ENCODE results near the gene EPHA1. TPM values are rescaled to one million over a fixed set of nuclear protein-coding genes. Genes with fewer than 3 reads are reported as not detected.

EPHA1 gene
- total and polyA plus RNA-seq, 7 experiments from 2014 or later = 4.1 to 63.1 (median 33.6) TPM

DNA sequence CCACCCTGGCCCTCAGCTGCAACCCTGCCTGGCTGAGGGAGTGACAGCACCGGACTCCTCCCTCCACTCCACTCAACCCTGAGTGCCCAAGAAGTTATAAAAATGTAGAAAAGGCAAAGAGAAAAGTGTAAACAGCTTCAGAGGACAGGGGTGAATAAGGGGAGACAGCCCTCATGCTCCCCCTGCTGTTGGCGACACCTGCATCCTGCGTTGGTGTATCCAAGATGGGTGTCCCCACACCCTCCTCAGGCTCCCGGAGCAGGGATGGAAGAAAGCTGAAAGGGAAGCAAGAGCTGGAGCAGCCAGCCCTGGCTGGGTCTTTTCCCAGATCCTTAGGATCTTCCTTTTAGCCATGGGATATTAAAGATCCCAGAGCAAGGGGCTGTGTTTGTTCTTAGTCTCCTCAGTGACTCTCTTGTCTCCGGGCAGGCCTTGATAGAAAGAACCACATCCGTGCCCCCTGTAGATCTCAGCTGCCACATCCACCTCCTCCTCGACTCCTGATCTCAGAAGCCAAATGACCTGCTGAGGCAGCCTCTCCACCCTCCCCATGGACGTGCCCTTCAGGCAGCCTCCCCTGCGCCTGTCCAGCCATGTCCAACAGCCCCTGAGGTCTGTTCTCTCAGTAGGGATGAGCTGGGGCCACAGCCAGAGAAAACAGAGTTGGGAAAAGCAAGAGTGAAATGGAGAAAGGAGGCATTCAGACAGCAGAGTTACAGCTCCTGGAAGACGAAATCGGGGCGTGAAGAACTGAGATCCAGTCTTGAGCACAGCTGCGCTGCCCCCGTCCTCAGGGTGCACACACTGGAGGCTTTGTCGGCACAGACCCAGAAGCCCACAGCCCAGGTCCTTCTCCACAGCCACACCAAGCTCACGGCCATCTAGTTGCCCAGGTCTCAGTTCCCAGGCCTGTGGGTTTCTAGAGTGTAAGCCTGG, 52.9 kb downstream of the EPHA1 start:
- intact Hi-C loops (cut with micrococcal nuclease) = no loop called here
- no peak for ATAC-seq
- DNase-seq = no peak
- Mint-ChIP-seq H3K9me3 (peaks cover 0 to 2% (median 0%) of the 10 kb centered on the region in 11 donors), H3K4me3 (no peak overlapping the region), H3K36me3 (peaks cover 0 to 2% (median 0%) of the 10 kb centered on the region in 5 donors), H3K27me3 (peaks cover 0 to 37% (median 3%) of the 10 kb centered on the region in 5 donors), H3K27ac (no peak overlapping the region), H3K4me1 (peaks cover 0 to 5% (median 1%) of the 10 kb centered on the region in 7 donors)
- Histone ChIP-seq H3K36me3 (ENCODE audit: control insufficient read depth in 2 of 3, insufficient read depth in 3 of 3, low read length in 3 of 3) (no peaks in the 10 kb centered on the region), H3K4me1 (ENCODE audit: control insufficient read depth in 2 of 2, insufficient read depth in 2 of 2, low read length in 2 of 2) (no peaks in the 10 kb centered on the region), H3K27ac (ENCODE audit: low read depth, low read length) (no peak overlapping the region), H3K4me3 (ENCODE audit: low read length) (no peak overlapping the region), H3K27me3 (ENCODE audit: control insufficient read depth in 2 of 2, insufficient read depth in 2 of 2, low read length in 2 of 2) (no peaks in the 10 kb centered on the region), H3K9me3 (ENCODE audit: control insufficient read depth in 2 of 3, low read length in 3 of 3) (no peaks in the 10 kb centered on the region)
- ChIA-PET POLR2A (interaction anchor here (1.1 kb wide), 1 partner anchor 11 kb away, joined by 3 read pairs; no protein-coding TSS in a partner anchor), CTCF (interaction anchor here (0.5 to 1.0 kb wide), 4 partner anchors 10 to 533 kb away, joined by 3 to 5 read pairs (median 4); no protein-coding TSS in a partner anchor)

DNA sequence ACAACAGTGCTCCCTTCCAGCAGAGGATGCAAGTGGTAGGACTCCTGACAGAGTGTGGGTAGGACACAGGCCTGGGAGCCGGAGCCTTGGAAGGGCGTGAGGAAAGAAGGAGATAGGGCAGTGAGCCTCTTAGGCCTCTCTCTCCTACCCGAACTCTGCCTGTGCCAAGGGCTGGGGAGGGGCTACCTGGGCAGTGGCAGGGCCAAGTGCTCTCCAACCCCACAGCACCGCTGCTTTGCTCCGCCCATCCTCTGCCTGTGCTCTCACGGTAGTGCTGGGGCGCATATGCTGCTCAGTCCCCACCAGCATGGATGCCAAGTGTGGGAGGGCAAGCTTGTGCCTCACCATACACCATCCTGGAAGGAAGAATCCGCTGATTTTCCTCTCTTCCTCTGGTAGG, 53.7 kb downstream of the EPHA1 start:
- ChIA-PET CTCF (no interaction called here), POLR2A (no interaction called here)
- H3K4me1 ChIP-seq (ENCODE audit: control insufficient read depth in 2 of 2, insufficient read depth in 2 of 2, low read length in 2 of 2) = no peaks in the 10 kb centered on the region
- peaks cover 0 to 31% (median 0%) of the 10 kb centered on the region in 5 donors for H3K27me3 Mint-ChIP-seq
- H3K27ac ChIP-seq (ENCODE audit: low read depth, low read length) = no peak overlapping the region
- intact Hi-C loops (cut with micrococcal nuclease) = no loop called here
- H3K27ac Mint-ChIP-seq = no peak overlapping the region
- H3K36me3 ChIP-seq (ENCODE audit: control insufficient read depth in 2 of 3, insufficient read depth in 3 of 3, low read length in 3 of 3) = no peaks in the 10 kb centered on the region
- H3K9me3 ChIP-seq (ENCODE audit: control insufficient read depth in 2 of 3, low read length in 3 of 3) = no peaks in the 10 kb centered on the region
- H3K4me1 Mint-ChIP-seq = peaks cover 0 to 1% (median 0%) of the 10 kb centered on the region in 7 donors
- H3K4me3 Mint-ChIP-seq = no peak overlapping the region
- H3K27me3 ChIP-seq (ENCODE audit: control insufficient read depth in 2 of 2, insufficient read depth in 2 of 2, low read length in 2 of 2) = no peaks in the 10 kb centered on the region
- H3K9me3 Mint-ChIP-seq = peaks cover 0 to 2% (median 0%) of the 10 kb centered on the region in 11 donors
- ATAC-seq = no peak
- no peak overlapping the region for H3K4me3 ChIP-seq (ENCODE audit: low read length)
- H3K36me3 Mint-ChIP-seq = no peaks in the 10 kb centered on the region
- no peak for DNase-seq

GRCh38 chr7:143354376-143354775, 54.3 kb downstream of the EPHA1 start:
- no peak for DNase-seq
- ChIA-PET CTCF (interaction anchor here (1.1 kb wide), 1 partner anchor 21 kb away, joined by 3 read pairs; no protein-coding TSS in a partner anchor), POLR2A (no interaction called here)
- Histone ChIP-seq H3K4me3 (ENCODE audit: low read length) (no peak overlapping the region), H3K27ac (ENCODE audit: low read depth, low read length) (no peak overlapping the region), H3K27me3 (ENCODE audit: control insufficient read depth in 2 of 2, insufficient read depth in 2 of 2, low read length in 2 of 2) (no peaks in the 10 kb centered on the region), H3K9me3 (ENCODE audit: control insufficient read depth in 2 of 3, low read length in 3 of 3) (no peaks in the 10 kb centered on the region), H3K36me3 (ENCODE audit: control insufficient read depth in 2 of 3, insufficient read depth in 3 of 3, low read length in 3 of 3) (no peaks in the 10 kb centered on the region), H3K4me1 (ENCODE audit: control insufficient read depth in 2 of 2, insufficient read depth in 2 of 2, low read length in 2 of 2) (no peaks in the 10 kb centered on the region)
- peaks cover 0 to 2% (median 0%) of the 10 kb centered on the region in 11 donors for H3K9me3 Mint-ChIP-seq
- no peak overlapping the region for H3K4me3 Mint-ChIP-seq
- peak overlapping the region in 1 of 9 donors; percentile 66 for H3K27ac Mint-ChIP-seq
- H3K36me3 Mint-ChIP-seq = no peaks in the 10 kb centered on the region
- H3K27me3 Mint-ChIP-seq = peaks cover 0 to 30% (median 0%) of the 10 kb centered on the region in 5 donors
- H3K4me1 Mint-ChIP-seq = peaks cover 0 to 3% (median 0%) of the 10 kb centered on the region in 7 donors
- intact Hi-C loops (cut with micrococcal nuclease) = no loop called here
- ATAC-seq = no peak

- Histone ChIP-seq H3K4me1 (ENCODE audit: control insufficient read depth in 2 of 2, insufficient read depth in 2 of 2, low read length in 2 of 2) (no peaks in the 10 kb centered on the region), H3K27ac (ENCODE audit: low read depth, low read length) (no peak overlapping the region), H3K9me3 (ENCODE audit: control insufficient read depth in 2 of 3, low read length in 3 of 3) (no peaks in the 10 kb centered on the region), H3K27me3 (ENCODE audit: control insufficient read depth in 2 of 2, insufficient read depth in 2 of 2, low read length in 2 of 2) (no peaks in the 10 kb centered on the region), H3K36me3 (ENCODE audit: control insufficient read depth in 2 of 3, insufficient read depth in 3 of 3, low read length in 3 of 3) (no peaks in the 10 kb centered on the region), H3K4me3 (ENCODE audit: low read length) (no peak overlapping the region)
- ChIA-PET CTCF (no interaction called here), POLR2A (no interaction called here)
- H3K36me3 Mint-ChIP-seq = no peaks in the 10 kb centered on the region
- H3K9me3 Mint-ChIP-seq = peaks cover 0 to 2% (median 0%) of the 10 kb centered on the region in 11 donors
- H3K27ac Mint-ChIP-seq = no peak overlapping the region
- H3K4me1 Mint-ChIP-seq = peaks cover 0 to 3% (median 0%) of the 10 kb centered on the region in 7 donors
- no peak overlapping the region for H3K4me3 Mint-ChIP-seq
- H3K27me3 Mint-ChIP-seq = peaks cover 0 to 37% (median 0%) of the 10 kb centered on the region in 5 donors
- ATAC-seq (no peak), DNase-seq (no peak)
- intact Hi-C loops (cut with micrococcal nuclease) = no loop called here
Measured at GRCh38 chr7:143352531-143353002, 56.1 kb downstream of the EPHA1 start.

DNA sequence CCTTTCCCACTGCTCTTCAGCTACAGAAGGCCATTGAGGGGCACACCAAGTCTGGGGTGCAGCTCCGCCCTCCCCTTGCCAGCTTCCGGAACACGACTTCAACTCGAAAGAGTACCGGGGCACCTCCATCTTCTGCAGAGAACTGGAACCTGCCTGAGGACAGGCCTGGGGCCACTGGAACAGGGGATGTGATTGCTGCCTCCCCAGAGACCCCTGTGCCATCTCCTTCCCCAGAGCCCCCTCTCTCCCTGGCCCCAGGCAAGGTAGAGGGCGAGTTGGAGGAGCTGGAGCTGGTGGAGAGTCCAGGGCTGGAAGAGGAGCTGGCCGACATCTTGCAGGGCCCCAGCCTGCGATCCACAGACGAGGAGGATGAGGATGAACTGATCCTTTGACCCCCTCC, 57.1 kb downstream of the EPHA1 start:
- H3K9me3 Mint-ChIP-seq = peaks cover 0 to 2% (median 0%) of the 10 kb centered on the region in 11 donors
- ATAC-seq = no peak
- no peaks in the 10 kb centered on the region for H3K9me3 ChIP-seq (ENCODE audit: control insufficient read depth in 2 of 3, low read length in 3 of 3)
- no peak for DNase-seq
- H3K4me1 ChIP-seq (ENCODE audit: control insufficient read depth in 2 of 2, insufficient read depth in 2 of 2, low read length in 2 of 2) = no peaks in the 10 kb centered on the region
- ChIA-PET CTCF (no interaction called here), POLR2A (interaction anchor here (0.6 to 1.2 kb wide), 2 partner anchors 29 to 944 kb away, joined by 3 read pairs; no protein-coding TSS in a partner anchor)
- H3K4me3 ChIP-seq (ENCODE audit: low read length) = no peak overlapping the region
- H3K36me3 Mint-ChIP-seq = no peaks in the 10 kb centered on the region
- no peaks in the 10 kb centered on the region for H3K36me3 ChIP-seq (ENCODE audit: control insufficient read depth in 2 of 3, insufficient read depth in 3 of 3, low read length in 3 of 3)
- no peak overlapping the region for H3K4me3 Mint-ChIP-seq
- no peaks in the 10 kb centered on the region for H3K27me3 ChIP-seq (ENCODE audit: control insufficient read depth in 2 of 2, insufficient read depth in 2 of 2, low read length in 2 of 2)
- intact Hi-C loops (cut with micrococcal nuclease) = no loop called here
- H3K4me1 Mint-ChIP-seq = peaks cover 0 to 3% (median 0%) of the 10 kb centered on the region in 7 donors
- H3K27ac Mint-ChIP-seq = no peak overlapping the region
- peaks cover 0 to 42% (median 0%) of the 10 kb centered on the region in 5 donors for H3K27me3 Mint-ChIP-seq
- no peak overlapping the region for H3K27ac ChIP-seq (ENCODE audit: low read depth, low read length)

DNA sequence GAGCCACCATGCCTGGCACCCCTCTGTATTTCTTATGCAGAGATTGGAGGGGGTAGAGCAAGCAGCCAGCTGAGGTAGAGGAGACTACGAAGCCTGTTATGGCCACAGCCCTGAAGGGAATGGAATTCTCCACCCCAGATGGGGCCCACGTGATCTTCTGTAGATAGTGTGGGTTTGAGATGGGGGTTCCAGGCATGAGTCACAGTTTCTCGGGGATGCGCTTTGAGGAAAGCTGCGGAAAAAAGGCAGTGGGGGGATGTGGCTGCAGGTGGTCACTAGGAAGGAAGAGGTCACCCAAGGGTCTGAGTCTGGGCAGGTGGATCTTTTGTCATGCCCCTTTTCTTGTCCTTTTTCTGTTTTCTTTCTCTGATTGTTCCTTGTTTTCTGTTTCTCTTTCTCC, 57.6 kb downstream of the EPHA1 start:
- Histone ChIP-seq H3K36me3 (ENCODE audit: control insufficient read depth in 2 of 3, insufficient read depth in 3 of 3, low read length in 3 of 3) (no peaks in the 10 kb centered on the region), H3K4me1 (ENCODE audit: control insufficient read depth in 2 of 2, insufficient read depth in 2 of 2, low read length in 2 of 2) (no peaks in the 10 kb centered on the region), H3K27me3 (ENCODE audit: control insufficient read depth in 2 of 2, insufficient read depth in 2 of 2, low read length in 2 of 2) (no peaks in the 10 kb centered on the region), H3K9me3 (ENCODE audit: control insufficient read depth in 2 of 3, low read length in 3 of 3) (no peaks in the 10 kb centered on the region), H3K27ac (ENCODE audit: low read depth, low read length) (no peak overlapping the region), H3K4me3 (ENCODE audit: low read length) (no peak overlapping the region)
- H3K27me3 Mint-ChIP-seq = peaks cover 0 to 45% (median 0%) of the 10 kb centered on the region in 5 donors
- POLR2A ChIA-PET = interaction anchor here (0.6 to 1.2 kb wide), 4 partner anchors 13 to 943 kb away, joined by 3 read pairs; no protein-coding TSS in a partner anchor
- CTCF ChIA-PET = interaction anchor here (1.3 kb wide), 1 partner anchor 15 kb away, joined by 4 read pairs; no protein-coding TSS in a partner anchor
- H3K36me3 Mint-ChIP-seq = no peaks in the 10 kb centered on the region
- peaks cover 0 to 3% (median 0%) of the 10 kb centered on the region in 11 donors for H3K9me3 Mint-ChIP-seq
- ATAC-seq = no peak
- no peak for DNase-seq
- peaks cover 0 to 4% (median 0%) of the 10 kb centered on the region in 7 donors for H3K4me1 Mint-ChIP-seq
- intact Hi-C loops (cut with micrococcal nuclease) = no loop called here
- no peak overlapping the region for H3K4me3 Mint-ChIP-seq
- no peak overlapping the region for H3K27ac Mint-ChIP-seq

Measured in naive thymus-derived CD4-positive, alpha-beta T cell (primary cell).